ENCODE results near the gene HMGCLL1.

HMGCLL1 gene

GRCh38 chr6:55530931-55531330 is 48.1 kb downstream of the HMGCLL1 start:
- DNase-seq, result no peak

- no peak for DNase-seq
Observed at GRCh38 chr6:55528624-55529023, 50.4 kb downstream of the HMGCLL1 start.

- DNase-seq, result no peak
Observed at GRCh38 chr6:55524441-55524840, 54.6 kb downstream of the HMGCLL1 start.

GRCh38 chr6:55518529-55519060 is 60.4 kb downstream of the HMGCLL1 start:
- peak; percentile 67 for DNase-seq

GRCh38 chr6:55516736-55517135 is 62.3 kb downstream of the HMGCLL1 start:
- no peak for DNase-seq

- DNase-seq, result no peak
Observed at GRCh38 chr6:55512904-55513303, 66.1 kb downstream of the HMGCLL1 start.

- no peak for DNase-seq
Observed at GRCh38 chr6:55511122-55511800, 67.7 kb downstream of the HMGCLL1 start.

GRCh38 chr6:55499591-55499990 is 79.4 kb downstream of the HMGCLL1 start:
- DNase-seq, result no peak

- DNase-seq, result no peak
Observed at GRCh38 chr6:55497694-55498093, 81.3 kb downstream of the HMGCLL1 start.

- DNase-seq, result no peak
Observed at GRCh38 chr6:55496201-55496600, 82.8 kb downstream of the HMGCLL1 start.

GRCh38 chr6:55495277-55495676 is 83.7 kb downstream of the HMGCLL1 start:
- DNase-seq, result no peak

- no peak for DNase-seq
Observed at GRCh38 chr6:55494411-55494810, 84.6 kb downstream of the HMGCLL1 start.

- DNase-seq, result no peak
Observed at GRCh38 chr6:55492259-55492658, 86.7 kb downstream of the HMGCLL1 start.

- DNase-seq, result no peak
Observed at GRCh38 chr6:55490871-55491270, 88.1 kb downstream of the HMGCLL1 start.

- DNase-seq, result no peak
Observed at GRCh38 chr6:55474382-55474781, 104.6 kb downstream of the HMGCLL1 start.

- no peak for DNase-seq
Observed at GRCh38 chr6:55473722-55474121, 105.3 kb downstream of the HMGCLL1 start.

GRCh38 chr6:55469951-55470366 is 109.0 kb downstream of the HMGCLL1 start:
- DNase-seq, result peak; percentile 27

GRCh38 chr6:55456016-55456415 is 123.0 kb downstream of the HMGCLL1 start:
- DNase-seq, result no peak

- DNase-seq, result no peak
Observed at GRCh38 chr6:55450005-55450404, 129.0 kb downstream of the HMGCLL1 start.

- no peak for DNase-seq
Observed at GRCh38 chr6:55449225-55449624, 129.8 kb downstream of the HMGCLL1 start.

GRCh38 chr6:55448451-55448850 is 130.5 kb downstream of the HMGCLL1 start:
- DNase-seq, result no peak

GRCh38 chr6:55447891-55448290 is 131.1 kb downstream of the HMGCLL1 start:
- DNase-seq, result no peak

- no peak for DNase-seq
Observed at GRCh38 chr6:55445648-55446204, 133.3 kb downstream of the HMGCLL1 start.

- DNase-seq, result no peak
Observed at GRCh38 chr6:55443238-55444134, 135.5 kb downstream of the HMGCLL1 start.
